Transverse colon (tissue), 4 donors: Measurements from ENCODE around the gene SYT17.

Source experiments
- EP300 ChIP-seq: sonication (generic); formaldehyde crosslinking; IDR thresholded peaks from one replicate; pipeline ENCODE4 v1.6.1; 2017; ENCODE audit warnings: antibody characterized with exemption, low read depth
- POLR2A ChIP-seq: fragments of 450-650 bp; IDR thresholded peaks from one replicate; pipeline ENCODE4 v1.6.1; 2016; ENCODE audit warnings: antibody characterized with exemption, mild to moderate bottlenecking, moderate library complexity
- POLR2AphosphoS5 ChIP-seq, 3 donors: sonication (generic); formaldehyde crosslinking; IDR thresholded peaks; one replicate each; pipeline ENCODE4 v1.6.1; 2016; ENCODE audit warnings: antibody characterized with exemption in 3 of 3
- TF ChIP-seq, protein P1 (sequence below), 5 experiments: fragments of 200-600 bp in 3 of 5; fragments of 450-650 bp in 2 of 5; sonication (generic) in 3 of 5; IDR thresholded peaks; 1 replicate in 2 of 5; 2 replicates in 3 of 5; pipeline ENCODE4 v1.5.1; 2016 to 2017; ENCODE audit warnings: antibody characterized with exemption in 5 of 5, inconsistent platforms in 3 of 5, mild to moderate bottlenecking in 2 of 5, moderate library complexity in 1 of 5

DNA sequence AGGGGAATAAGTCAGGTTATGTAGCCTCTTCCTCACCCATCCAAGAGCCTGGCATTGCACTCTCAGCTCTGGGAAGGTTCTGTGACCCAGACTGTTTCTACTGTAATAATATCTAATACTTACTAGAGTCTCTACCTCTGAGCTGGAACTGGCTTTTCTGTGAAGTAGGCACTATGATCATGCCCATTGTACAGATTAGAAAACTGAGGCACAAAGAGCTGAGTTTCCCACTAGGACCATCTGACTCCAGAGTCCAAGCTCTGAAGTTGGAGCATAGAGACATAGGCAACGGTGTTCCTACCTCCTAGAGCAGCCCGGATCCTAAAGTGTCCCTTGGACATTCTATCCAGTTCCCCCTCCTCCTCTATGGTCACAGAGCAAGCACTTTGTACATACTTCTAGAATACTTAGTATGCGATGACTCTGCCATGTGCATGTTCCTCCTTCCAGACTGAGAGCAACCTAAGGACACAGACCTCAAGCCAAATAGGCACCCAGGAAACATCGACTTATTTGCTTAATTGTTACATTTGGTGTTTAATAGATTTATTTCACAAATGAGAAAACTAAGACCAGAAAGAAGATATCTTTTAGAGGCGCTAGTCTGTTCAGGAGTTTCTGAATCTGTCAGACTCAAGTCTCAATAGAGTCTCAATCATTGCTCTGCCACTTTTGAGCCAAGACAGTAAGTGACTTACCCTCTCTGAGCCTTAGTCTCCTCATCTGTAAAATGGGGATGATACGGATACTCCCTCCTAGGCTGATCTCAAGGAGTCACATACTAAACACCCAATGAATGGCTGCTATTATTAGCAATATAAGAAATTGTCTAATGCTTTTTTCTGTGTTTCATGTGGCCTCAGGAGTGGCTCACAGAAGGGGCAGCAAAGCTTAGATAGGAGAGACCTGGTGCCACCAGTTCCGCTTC is 121.1 kb downstream of the SYT17 start:
- TF ChIP-seq POLR2AphosphoS5 (IDR thresholded peaks at IDR 0.05) (no peak), EP300 (no peak), POLR2A (no peak)
- TF ChIP-seq, protein P1, sequence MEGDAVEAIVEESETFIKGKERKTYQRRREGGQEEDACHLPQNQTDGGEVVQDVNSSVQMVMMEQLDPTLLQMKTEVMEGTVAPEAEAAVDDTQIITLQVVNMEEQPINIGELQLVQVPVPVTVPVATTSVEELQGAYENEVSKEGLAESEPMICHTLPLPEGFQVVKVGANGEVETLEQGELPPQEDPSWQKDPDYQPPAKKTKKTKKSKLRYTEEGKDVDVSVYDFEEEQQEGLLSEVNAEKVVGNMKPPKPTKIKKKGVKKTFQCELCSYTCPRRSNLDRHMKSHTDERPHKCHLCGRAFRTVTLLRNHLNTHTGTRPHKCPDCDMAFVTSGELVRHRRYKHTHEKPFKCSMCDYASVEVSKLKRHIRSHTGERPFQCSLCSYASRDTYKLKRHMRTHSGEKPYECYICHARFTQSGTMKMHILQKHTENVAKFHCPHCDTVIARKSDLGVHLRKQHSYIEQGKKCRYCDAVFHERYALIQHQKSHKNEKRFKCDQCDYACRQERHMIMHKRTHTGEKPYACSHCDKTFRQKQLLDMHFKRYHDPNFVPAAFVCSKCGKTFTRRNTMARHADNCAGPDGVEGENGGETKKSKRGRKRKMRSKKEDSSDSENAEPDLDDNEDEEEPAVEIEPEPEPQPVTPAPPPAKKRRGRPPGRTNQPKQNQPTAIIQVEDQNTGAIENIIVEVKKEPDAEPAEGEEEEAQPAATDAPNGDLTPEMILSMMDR (IDR thresholded peaks at IDR 0.05) = no peak
